ENCODE data around the gene BRCA1.
"Not testable (repeated sequence)": the region's sequence is repeated elsewhere in the genome, so short reads cannot be mapped to it uniquely, and the experiment has no call there.

BRCA1 gene

GRCh38 chr17:43155666-43156065, 30.5 kb upstream of the BRCA1 start:
- DNase-seq (ENCODE audit: low read depth): no peak
- TF ChIP-seq CTCF (IDR thresholded peaks at IDR 0.05; ENCODE audit: insufficient read depth, low read depth, low read length, missing control alignments): no peak
- no peak overlapping the region for H3K4me3 ChIP-seq (ENCODE audit: low read depth, low read length)

GRCh38 chr17:43153197-43153835, 28.2 kb upstream of the BRCA1 start:
- H3K4me3 ChIP-seq (ENCODE audit: low read depth, low read length); DNase-seq (ENCODE audit: low read depth): not testable (repeated sequence)

- H3K4me3 ChIP-seq (ENCODE audit: low read depth, low read length): no peak overlapping the region
- DNase-seq (ENCODE audit: low read depth): no peak
- no peak for TF ChIP-seq CTCF (IDR thresholded peaks at IDR 0.05; ENCODE audit: insufficient read depth, low read depth, low read length, missing control alignments)
These were observed 26.8 kb upstream of the BRCA1 start for GRCh38 chr17:43151880-43152456.

GRCh38 chr17:43146649-43147048, 21.5 kb upstream of the BRCA1 start:
- TF ChIP-seq CTCF (IDR thresholded peaks at IDR 0.05; ENCODE audit: insufficient read depth, low read depth, low read length, missing control alignments): no peak
- DNase-seq (ENCODE audit: low read depth): no peak
- H3K4me3 ChIP-seq (ENCODE audit: low read depth, low read length): no peak overlapping the region

GRCh38 chr17:43143201-43143600, 18.0 kb upstream of the BRCA1 start:
- TF ChIP-seq CTCF (IDR thresholded peaks at IDR 0.05; ENCODE audit: insufficient read depth, low read depth, low read length, missing control alignments): no peak
- H3K4me3 ChIP-seq (ENCODE audit: low read depth, low read length): no peak overlapping the region
- DNase-seq (ENCODE audit: low read depth): no peak

GRCh38 chr17:43142153-43142552, 17.0 kb upstream of the BRCA1 start:
- no peak for TF ChIP-seq CTCF (IDR thresholded peaks at IDR 0.05; ENCODE audit: insufficient read depth, low read depth, low read length, missing control alignments)
- DNase-seq (ENCODE audit: low read depth): no peak
- no peak overlapping the region for H3K4me3 ChIP-seq (ENCODE audit: low read depth, low read length)

- no peak overlapping the region for H3K4me3 ChIP-seq (ENCODE audit: low read depth, low read length)
- no peak for DNase-seq (ENCODE audit: low read depth)
- no peak for TF ChIP-seq CTCF (IDR thresholded peaks at IDR 0.05; ENCODE audit: insufficient read depth, low read depth, low read length, missing control alignments)
These were observed 15.5 kb upstream of the BRCA1 start for GRCh38 chr17:43140396-43141332.

- DNase-seq (ENCODE audit: low read depth); H3K4me3 ChIP-seq (ENCODE audit: low read depth, low read length): not testable (repeated sequence)
These were observed 13.4 kb upstream of the BRCA1 start for GRCh38 chr17:43138531-43138930.

GRCh38 chr17:43136574-43136973, 11.4 kb upstream of the BRCA1 start:
- not testable (repeated sequence) for H3K4me3 ChIP-seq (ENCODE audit: low read depth, low read length); DNase-seq (ENCODE audit: low read depth)
